Astrocyte (in vitro differentiated cells and primary cell): ENCODE measurements around the gene TMEM156.

Experiments used
- EZH2 ChIP-seq: IDR thresholded peaks from 2 replicates; pipeline ENCODE4 v1.6.1; 2012; ENCODE audit warnings: mild to moderate bottlenecking, low read length, inconsistent platforms; ENCODE audit not compliant: insufficient read depth
- TF ChIP-seq, protein P1 (sequence below): IDR thresholded peaks from 2 replicates; pipeline ENCODE4 v1.5.1; 2011; ENCODE audit warnings: low read depth, mild to moderate bottlenecking, inconsistent platforms, low read length, moderate library complexity; ENCODE audit not compliant: insufficient read depth

DNA sequence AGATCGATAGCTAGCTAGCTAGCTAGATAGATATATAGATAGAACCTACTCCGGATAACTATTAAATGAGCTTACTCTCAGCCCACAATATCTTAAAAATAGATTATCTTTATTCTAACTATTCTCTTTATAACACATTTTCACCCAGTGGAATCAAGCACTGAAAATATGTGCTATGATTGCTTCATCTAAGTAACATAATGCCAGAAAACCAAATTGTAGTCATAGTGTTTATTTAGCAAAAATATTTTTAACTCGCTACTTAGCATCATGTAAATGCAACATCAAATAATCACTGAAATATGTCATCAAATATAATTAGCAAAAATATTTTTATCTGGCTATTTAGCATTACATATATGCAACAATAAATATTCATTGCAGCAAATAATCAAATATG lies 1.5 kb downstream of the TMEM156 start:
- TF ChIP-seq, protein P1, sequence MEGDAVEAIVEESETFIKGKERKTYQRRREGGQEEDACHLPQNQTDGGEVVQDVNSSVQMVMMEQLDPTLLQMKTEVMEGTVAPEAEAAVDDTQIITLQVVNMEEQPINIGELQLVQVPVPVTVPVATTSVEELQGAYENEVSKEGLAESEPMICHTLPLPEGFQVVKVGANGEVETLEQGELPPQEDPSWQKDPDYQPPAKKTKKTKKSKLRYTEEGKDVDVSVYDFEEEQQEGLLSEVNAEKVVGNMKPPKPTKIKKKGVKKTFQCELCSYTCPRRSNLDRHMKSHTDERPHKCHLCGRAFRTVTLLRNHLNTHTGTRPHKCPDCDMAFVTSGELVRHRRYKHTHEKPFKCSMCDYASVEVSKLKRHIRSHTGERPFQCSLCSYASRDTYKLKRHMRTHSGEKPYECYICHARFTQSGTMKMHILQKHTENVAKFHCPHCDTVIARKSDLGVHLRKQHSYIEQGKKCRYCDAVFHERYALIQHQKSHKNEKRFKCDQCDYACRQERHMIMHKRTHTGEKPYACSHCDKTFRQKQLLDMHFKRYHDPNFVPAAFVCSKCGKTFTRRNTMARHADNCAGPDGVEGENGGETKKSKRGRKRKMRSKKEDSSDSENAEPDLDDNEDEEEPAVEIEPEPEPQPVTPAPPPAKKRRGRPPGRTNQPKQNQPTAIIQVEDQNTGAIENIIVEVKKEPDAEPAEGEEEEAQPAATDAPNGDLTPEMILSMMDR = no peak
- TF ChIP-seq EZH2 = no peak
